PFSK-1 (cell line): ENCODE results near the gene GRAMD1A.

Experiments
- FOXP2 ChIP-seq: optimal IDR thresholded peaks from 2 replicates; pipeline ENCODE3; 2011; ENCODE audit warnings: borderline replicate concordance, control low read depth, inconsistent platforms; ENCODE audit not compliant: insufficient read depth; ENCODE audit errors: extremely low read length, extremely low read depth
- POLR2AphosphoS5 ChIP-seq: IDR thresholded peaks from 2 replicates; pipeline ENCODE4 v1.6.1; 2012; ENCODE audit warnings: low read depth, mild to moderate bottlenecking, control low read depth, low read length, moderate library complexity
- REST ChIP-seq, 2 experiments: IDR thresholded peaks; 2 replicates each; pipeline versions ENCODE4 v1.6.1 to v1.8.0; 2011 to 2012; ENCODE audit warnings: low read depth in 2 of 2, low read length in 2 of 2, control low read depth in 1 of 2, inconsistent platforms in 1 of 2, mild to moderate bottlenecking in 1 of 2, moderate library complexity in 1 of 2; ENCODE audit not compliant: insufficient read depth in 1 of 2
- SIN3A ChIP-seq: IDR thresholded peaks from 2 replicates; pipeline ENCODE4 v1.6.1; 2012; ENCODE audit warnings: mild to moderate bottlenecking, low read length, moderate library complexity, borderline replicate concordance; ENCODE audit not compliant: insufficient read depth
- TAF1 ChIP-seq: IDR thresholded peaks from 2 replicates; pipeline ENCODE4 v1.6.1; 2012; ENCODE audit warnings: low read length, control low read depth, borderline replicate concordance; ENCODE audit not compliant: insufficient read depth

Gene GRAMD1A

DNA sequence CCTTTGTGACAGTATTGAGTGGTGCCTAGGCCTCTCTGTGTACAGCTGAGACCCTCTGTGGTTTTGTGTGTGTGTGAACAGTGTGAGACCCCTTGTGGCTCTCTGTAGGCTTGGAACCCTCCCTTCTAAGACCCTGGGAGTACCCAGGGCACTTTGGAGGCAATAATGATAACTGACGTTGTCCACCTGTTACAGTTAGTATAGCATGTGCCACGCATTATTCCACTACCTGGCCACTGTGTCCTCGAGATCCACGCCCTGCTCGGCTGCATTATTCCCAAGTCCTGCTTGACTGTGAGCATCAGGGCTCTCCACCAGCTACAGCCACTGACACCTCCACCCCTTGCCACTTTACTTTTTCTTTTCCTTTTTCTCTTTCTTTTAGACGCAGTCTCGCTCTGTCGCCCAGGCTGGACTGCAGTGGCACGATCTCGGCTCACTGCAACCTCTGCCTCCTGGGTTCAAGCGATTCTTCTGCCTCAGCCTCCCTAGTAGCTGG, 2.0 kb downstream of the GRAMD1A start:
- TF ChIP-seq TAF1 (no peak), REST (IDR thresholded peaks at IDR 0.05; ENCODE audit: insufficient read depth in 1 of 2, low read depth in 2 of 2, low read length in 2 of 2) (no peak), FOXP2 (no peak), SIN3A (no peak), POLR2AphosphoS5 (no peak)

GRCh38 chr19:35004517-35005255, 4.6 kb downstream of the GRAMD1A start:
- no peak for TF ChIP-seq POLR2AphosphoS5
- TF ChIP-seq FOXP2: no peak
- TF ChIP-seq TAF1: no peak
- TF ChIP-seq SIN3A: no peak
- no peak for TF ChIP-seq REST (IDR thresholded peaks at IDR 0.05; ENCODE audit: insufficient read depth in 1 of 2, low read depth in 2 of 2, low read length in 2 of 2)

- TF ChIP-seq FOXP2: no peak
- TF ChIP-seq POLR2AphosphoS5: no peak
- TF ChIP-seq REST (IDR thresholded peaks at IDR 0.05; ENCODE audit: insufficient read depth in 1 of 2, low read depth in 2 of 2, low read length in 2 of 2): no peak
- no peak for TF ChIP-seq TAF1
- TF ChIP-seq SIN3A: no peak
Measured at GRCh38 chr19:35005256-35005977, 5.3 kb downstream of the GRAMD1A start.

- TF ChIP-seq FOXP2: no peak
- no peak for TF ChIP-seq POLR2AphosphoS5
Measured at GRCh38 chr19:35006342-35006998, 6.3 kb downstream of the GRAMD1A start.

GRCh38 chr19:35006999-35007365, 6.9 kb downstream of the GRAMD1A start:
- TF ChIP-seq TAF1 (no peak), FOXP2 (no peak), POLR2AphosphoS5 (no peak), SIN3A (no peak), REST (IDR thresholded peaks at IDR 0.05; ENCODE audit: insufficient read depth in 1 of 2, low read depth in 2 of 2, low read length in 2 of 2) (no peak)
